ENCODE data around the gene SPHK1.

DNA sequence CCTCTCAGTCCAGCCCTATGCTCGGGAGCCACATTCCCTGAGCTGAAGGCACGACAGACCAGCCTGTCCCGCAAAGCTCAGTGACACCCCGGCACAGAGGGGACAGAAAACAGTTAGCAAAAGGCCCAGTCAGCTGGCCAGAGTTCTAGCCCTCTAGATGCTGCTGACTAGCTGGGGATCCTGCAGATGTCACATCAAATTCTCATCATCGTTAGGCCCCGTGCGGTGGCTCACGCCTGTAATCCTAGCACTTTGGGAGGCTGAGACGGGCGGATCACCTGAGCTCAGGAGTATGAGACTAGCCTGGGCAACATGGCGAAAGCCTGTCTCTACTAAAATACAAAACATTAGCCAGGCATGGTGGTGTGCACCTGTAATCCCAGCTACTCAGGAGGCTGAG, 51.3 kb downstream of the SPHK1 start:
- TF ChIP-seq, protein P1, sequence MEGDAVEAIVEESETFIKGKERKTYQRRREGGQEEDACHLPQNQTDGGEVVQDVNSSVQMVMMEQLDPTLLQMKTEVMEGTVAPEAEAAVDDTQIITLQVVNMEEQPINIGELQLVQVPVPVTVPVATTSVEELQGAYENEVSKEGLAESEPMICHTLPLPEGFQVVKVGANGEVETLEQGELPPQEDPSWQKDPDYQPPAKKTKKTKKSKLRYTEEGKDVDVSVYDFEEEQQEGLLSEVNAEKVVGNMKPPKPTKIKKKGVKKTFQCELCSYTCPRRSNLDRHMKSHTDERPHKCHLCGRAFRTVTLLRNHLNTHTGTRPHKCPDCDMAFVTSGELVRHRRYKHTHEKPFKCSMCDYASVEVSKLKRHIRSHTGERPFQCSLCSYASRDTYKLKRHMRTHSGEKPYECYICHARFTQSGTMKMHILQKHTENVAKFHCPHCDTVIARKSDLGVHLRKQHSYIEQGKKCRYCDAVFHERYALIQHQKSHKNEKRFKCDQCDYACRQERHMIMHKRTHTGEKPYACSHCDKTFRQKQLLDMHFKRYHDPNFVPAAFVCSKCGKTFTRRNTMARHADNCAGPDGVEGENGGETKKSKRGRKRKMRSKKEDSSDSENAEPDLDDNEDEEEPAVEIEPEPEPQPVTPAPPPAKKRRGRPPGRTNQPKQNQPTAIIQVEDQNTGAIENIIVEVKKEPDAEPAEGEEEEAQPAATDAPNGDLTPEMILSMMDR (IDR thresholded peaks at IDR 0.05 in 4 of 5, conservative IDR thresholded peaks at IDR 0.05 in 1 of 5) = no peak
- TF ChIP-seq POLR2A (IDR thresholded peaks at IDR 0.05) = no peak

Measured in gastrocnemius medialis (tissue), 4 donors.